K562 (cell line): ENCODE measurements around the gene NUBPL. TPM values are rescaled to one million over a fixed set of nuclear protein-coding genes. Genes with fewer than 3 reads are reported as not detected.

Experiments used
- ATAC-seq: fragments of 200-7000 bp; cut with Tn5 transposase; 3 replicates; pipeline ENCODE4 v1.9.1; 2020; ENCODE audit warnings: moderate library complexity
- BruUV-seq: library from RNA; stranded (reverse); fragments of 400-500 nt; replicated peaks from 2 replicates; lab custom pipeline; 2021; lab: Mats Ljungman, UMichigan
- CTCF ChIA-PET: fragments of 300-600 bp; formaldehyde crosslinking; extraction: SDS; loops from one replicate; lab custom pipeline; 2021; ENCODE audit warnings: low intra/inter-chr PET ratio; lab: Yijun Ruan, JAX
- POLR2A ChIA-PET: fragments of 300-600, 350-650 bp; sonication (Branson Sonifier 250); formaldehyde crosslinking; extraction: SDS; loops from one replicate; lab custom pipeline; 2021; ENCODE audit warnings: antibody characterized with exemption, inconsistent platforms; lab: Yijun Ruan, JAX
- DNase-seq, 4 experiments: peaks; one replicate each; pipeline versions ENCODE4 v3.0.0 to v3.0.0-alpha.2; 2011 to 2018; ENCODE audit warnings: low spot score in 3 of 4, mixed read lengths in 3 of 4; ENCODE audit errors: extremely low read depth in 1 of 4
- FAIRE-seq: peaks from 2 replicates; lab custom pipeline; 2011; peaks lifted over from hg19 to GRCh38; lab: Jason Lieb, UNC
- H2AFZ ChIP-seq: 2 replicates; pipeline ENCODE4 v1.6.0; 2011; ENCODE audit warnings: low read depth, low read length, control low read depth, inconsistent platforms
- H3K27ac ChIP-seq: fragments of 200-600 bp; 3 replicates; pipeline ENCODE4 v1.8.0; 2011; ENCODE audit warnings: low read depth, mild to moderate bottlenecking, control low read depth, inconsistent platforms, low read length, moderate library complexity, mixed read lengths; ENCODE audit errors: extremely low read depth
- H3K27me3 ChIP-seq, 2 experiments: fragments of 300-600 bp in 1 of 2; 2 replicates in 1 of 2; 3 replicates in 1 of 2; pipeline versions ENCODE4 v1.6.0 to v1.8.0; 2011; ENCODE audit warnings: inconsistent platforms in 2 of 2, low read length in 2 of 2, mild to moderate bottlenecking in 1 of 2, mixed read lengths in 1 of 2, moderate library complexity in 1 of 2; ENCODE audit not compliant: control insufficient read depth in 2 of 2, insufficient read depth in 2 of 2
- H3K36me3 ChIP-seq: fragments of 300-600 bp; 3 replicates; pipeline ENCODE4 v1.8.0; 2011; ENCODE audit warnings: mild to moderate bottlenecking, low read length, inconsistent platforms; ENCODE audit not compliant: control insufficient read depth, insufficient read depth
- H3K4me1 ChIP-seq, 2 experiments: fragments of 200-600 bp in 1 of 2; replicated peaks in 1 of 2; 2 replicates in 1 of 2; 3 replicates in 1 of 2; pipeline versions ENCODE4 v1.5.1 to v1.8.0; 2011; ENCODE audit warnings: inconsistent platforms in 2 of 2, low read length in 2 of 2, mild to moderate bottlenecking in 1 of 2, mixed read lengths in 1 of 2, moderate library complexity in 1 of 2; ENCODE audit not compliant: control insufficient read depth in 2 of 2, insufficient read depth in 2 of 2
- H3K4me2 ChIP-seq: 2 replicates; pipeline ENCODE4 v1.6.1; 2011; ENCODE audit warnings: low read length, control low read depth, inconsistent platforms, mixed read lengths; ENCODE audit not compliant: insufficient read depth
- H3K4me3 ChIP-seq: fragments of 200-600 bp; sonication (generic), shearing (Covaris generic); 2 replicates; pipeline ENCODE4 v1.5.1; 2016; ENCODE audit warnings: control low read depth, inconsistent platforms
- H3K79me2 ChIP-seq: fragments of 200-600 bp; 3 replicates; pipeline ENCODE4 v1.8.0; 2011; ENCODE audit warnings: low read length, inconsistent platforms; ENCODE audit not compliant: control insufficient read depth, insufficient read depth
- H3K9ac ChIP-seq, 2 experiments: 2 replicates each; pipeline versions ENCODE4 v1.6.0 to v1.6.1; 2011; ENCODE audit warnings: low read depth in 2 of 2, low read length in 2 of 2, control low read depth in 1 of 2, inconsistent platforms in 1 of 2, mild to moderate bottlenecking in 1 of 2, mixed read lengths in 1 of 2; ENCODE audit not compliant: insufficient read depth in 1 of 2
- H3K9me1 ChIP-seq: one replicate; pipeline ENCODE4 v1.6.0; 2011; ENCODE audit warnings: inconsistent platforms, mild to moderate bottlenecking, low read length, moderate library complexity; ENCODE audit not compliant: control insufficient read depth, insufficient read depth
- H3K9me3 ChIP-seq: replicated peaks from 2 replicates; pipeline ENCODE4 v1.5.1; 2011; ENCODE audit warnings: low read depth, low read length, inconsistent platforms; ENCODE audit not compliant: control insufficient read depth, insufficient read depth
- H4K20me1 ChIP-seq: replicated peaks from 2 replicates; pipeline ENCODE4 v1.6.1; 2011; ENCODE audit warnings: low read length, inconsistent platforms, mixed read lengths; ENCODE audit not compliant: control insufficient read depth, insufficient read depth
- CBX8 ChIP-seq: fragments of 200-600 bp; sonication (generic); IDR thresholded peaks from 2 replicates; pipeline ENCODE4 v1.6.1; 2012; ENCODE audit warnings: borderline replicate concordance, mixed run types, low read depth, mild to moderate bottlenecking, moderate library complexity, mixed read lengths, low read length, control low read depth, inconsistent platforms; ENCODE audit not compliant: poor library complexity, severe bottlenecking; ENCODE audit errors: extremely low read depth
- CREB3 ChIP-seq: fragments of 450-650 bp; conservative IDR thresholded peaks from 2 replicates; pipeline ENCODE4 v1.6.1; 2016; ENCODE audit warnings: missing genetic modification characterization, low read depth, mild to moderate bottlenecking, missing compliant biosample characterization, moderate library complexity
- DEAF1 ChIP-seq: fragments of 450-650 bp; formaldehyde crosslinking; IDR thresholded peaks from 2 replicates; pipeline ENCODE4 v1.4.0; 2020; ENCODE audit warnings: mild to moderate bottlenecking, moderate library complexity
- NELFE ChIP-seq: IDR thresholded peaks from 2 replicates; pipeline ENCODE4 v1.6.1; 2011; ENCODE audit warnings: mild to moderate bottlenecking; ENCODE audit not compliant: insufficient read depth, insufficient read length
- NFRKB ChIP-seq: fragments of 450-650 bp; IDR thresholded peaks from 2 replicates; pipeline ENCODE4 v1.6.1; 2016; ENCODE audit warnings: low read depth
- PTRF ChIP-seq: fragments of 450-650 bp; IDR thresholded peaks from 2 replicates; pipeline ENCODE4 v1.6.1; 2016; ENCODE audit warnings: mild to moderate bottlenecking, missing genetic modification characterization, missing compliant biosample characterization
- RBBP5 ChIP-seq: fragments of 200-600 bp; sonication (generic); IDR thresholded peaks from 2 replicates; pipeline ENCODE4 v1.6.1; 2012; ENCODE audit warnings: borderline replicate concordance, mild to moderate bottlenecking, low read length, control low read depth, inconsistent platforms; ENCODE audit not compliant: insufficient read depth, poor library complexity, severe bottlenecking
- SREBF2 ChIP-seq: sonication (generic); formaldehyde crosslinking; IDR thresholded peaks from 2 replicates; pipeline ENCODE4 v1.4.0; 2020; ENCODE audit warnings: mild to moderate bottlenecking, missing genetic modification reagents
- WGBS: fragments of 100-300 bp; shearing (Covaris generic); methylation state at CpG from one replicate; pipeline ENCODE4 v1.1.6; 2016; ENCODE audit warnings: low coverage, mixed read lengths; ENCODE audit not compliant: insufficient coverage; ENCODE audit errors: missing lambda C conversion rate; 5-methylcytosine and 5-hydroxymethylcytosine counted together
- in situ Hi-C: fragments of 300-500 bp; cut with MboI; formaldehyde crosslinking; loops from 4 replicates; pipeline ENCODE4 v1.15.0; 2018; ENCODE audit warnings: inconsistent platforms, mixed read lengths
- intact Hi-C: fragments of 100-400 bp; cut with micrococcal nuclease; formaldehyde crosslinking; loops from 2 replicates; pipeline ENCODE4 v1.14.2; 2022
- polyA plus RNA-seq, 8 experiments: library from polyadenylated mRNA; depleted of rRNA in 4 of 8; stranded (reverse) in 5 of 8; unstranded in 3 of 8; fragments of >200 nt; fragmentation: Nextera tagmentation in 2 of 8; fragmentation: Illumina TruSeq in 1 of 8; extraction: Ambion mirVana in 2 of 8; extraction: Trizol in 1 of 8; gene quantifications; 2 replicates each; pipeline versions ENCODE4 v1.2.1 to v1.2.3, GENCODE V29; 2011 to 2014; ENCODE audit warnings: inconsistent platforms in 1 of 8, missing spikeins in 1 of 8
- total RNA-seq, 7 experiments: library from RNA; depleted of rRNA in 6 of 7; stranded (reverse); fragments of >200 nt in 6 of 7; fragmentation: Illumina TruSeq in 2 of 7; extraction: Trizol in 2 of 7; gene quantifications; 2 replicates each; pipeline versions ENCODE4 v1.2.1 to v1.2.3, GENCODE V29; 2011 to 2021; ENCODE audit warnings: low replicate concordance in 1 of 7
- TF ChIP-seq, protein P1 (sequence below): fragments of 250-450 bp; sonication (Bioruptor Pico); IDR thresholded peaks from 2 replicates; pipeline ENCODE4 v1.5.0; 2021; ENCODE audit warnings: mild to moderate bottlenecking, moderate library complexity
- TF ChIP-seq, protein P2 (sequence below): sonication (generic); formaldehyde crosslinking; IDR thresholded peaks from 2 replicates; pipeline ENCODE4 v1.8.1; 2023; ENCODE audit warnings: missing genetic modification reagents, mild to moderate bottlenecking, borderline replicate concordance

NUBPL gene
- total and polyA plus RNA-seq, 9 of the 15 experiments (the other 6 are each of a cell fraction or from before 2014, with no cell fraction given), result 3.2 to 8.7 (median 6.1) TPM

- ChIA-PET POLR2A (no interaction called here), CTCF (no interaction called here)
- no peak for ATAC-seq
- no peaks in the 10 kb centered on the region for H3K36me3 ChIP-seq
- no peak overlapping the region for H3K4me2 ChIP-seq
- intact Hi-C loops (no loop called here), in situ Hi-C loops (no loop called here)
- no peak overlapping the region for H2AFZ ChIP-seq
- no peak for DNase-seq
- H3K27ac ChIP-seq, result no peak overlapping the region
- H3K27me3 ChIP-seq, result no peaks in the 10 kb centered on the region
- WGBS, result 58% methylated on average over 2 of the region's 2 CpGs
- H4K20me1 ChIP-seq, result no peaks in the 10 kb centered on the region
- H3K79me2 ChIP-seq, result no peaks in the 10 kb centered on the region
- FAIRE-seq, result no peak
- no peak overlapping the region for H3K4me3 ChIP-seq
- H3K9me1 ChIP-seq, result no peaks in the 10 kb centered on the region
- H3K4me1 ChIP-seq, result no peaks in the 10 kb centered on the region
- H3K9ac ChIP-seq, result no peak overlapping the region
- no peaks in the 10 kb centered on the region for H3K9me3 ChIP-seq
- BruUV-seq, result no TSS peak
- no peak for TF ChIP-seq CBX8
- TF ChIP-seq, protein P1, sequence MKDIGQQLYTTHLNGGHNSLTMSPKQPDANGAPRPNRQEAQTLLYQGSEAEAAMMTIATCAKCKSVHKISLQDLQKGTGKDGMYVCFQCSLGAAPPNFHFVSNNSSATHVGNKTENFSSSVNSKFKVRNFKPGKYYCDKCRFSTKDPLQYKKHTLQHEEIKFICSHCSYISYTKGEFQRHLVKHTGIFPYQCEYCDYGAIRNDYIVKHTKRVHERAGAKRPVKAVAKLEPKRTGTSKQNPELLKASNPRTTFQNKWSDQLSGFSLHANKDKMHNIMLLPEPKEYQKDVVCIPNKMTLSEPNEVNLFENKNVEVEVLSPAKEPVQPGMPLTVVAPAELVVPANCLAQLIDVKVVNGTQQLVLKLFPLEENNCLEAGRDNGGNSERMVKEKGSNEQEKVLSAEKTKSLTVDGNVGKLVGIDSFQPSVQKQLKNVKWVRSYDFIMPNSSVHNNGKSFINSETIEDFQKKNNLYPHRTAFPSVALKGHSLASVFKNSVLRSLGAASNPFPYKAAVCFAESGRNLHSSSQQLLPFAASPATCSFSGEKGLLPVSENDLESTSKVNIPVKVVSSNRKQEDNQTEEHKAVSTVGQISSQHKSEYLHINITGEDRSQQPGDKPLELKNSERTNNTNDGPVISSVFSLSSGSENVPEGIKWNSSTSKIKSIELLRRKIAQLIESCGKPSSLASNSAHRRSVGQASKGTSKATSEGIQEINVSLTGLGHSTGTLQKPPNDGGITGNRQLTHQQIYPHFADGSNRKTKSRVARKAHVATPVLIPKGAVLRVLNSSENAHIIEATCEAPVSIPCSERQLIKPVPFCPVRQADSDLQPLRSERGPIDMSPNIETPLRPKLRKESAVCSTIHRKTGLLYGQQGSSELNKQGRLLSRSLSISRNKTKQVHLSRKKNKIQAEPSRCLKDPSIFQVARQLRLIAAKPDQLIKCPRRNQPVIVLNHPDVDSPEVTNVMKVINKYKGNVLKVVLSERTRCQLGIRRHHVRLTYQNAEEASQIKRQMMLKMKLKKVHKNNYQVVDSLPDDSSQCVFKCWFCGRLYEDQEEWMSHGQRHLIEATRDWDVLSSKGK (CRISPR knock-in tag), result no peak
- TF ChIP-seq SREBF2, result no peak
- no peak for TF ChIP-seq DEAF1 (CRISPR knock-in tag)
- TF ChIP-seq NFRKB, result no peak
- TF ChIP-seq, protein P2, sequence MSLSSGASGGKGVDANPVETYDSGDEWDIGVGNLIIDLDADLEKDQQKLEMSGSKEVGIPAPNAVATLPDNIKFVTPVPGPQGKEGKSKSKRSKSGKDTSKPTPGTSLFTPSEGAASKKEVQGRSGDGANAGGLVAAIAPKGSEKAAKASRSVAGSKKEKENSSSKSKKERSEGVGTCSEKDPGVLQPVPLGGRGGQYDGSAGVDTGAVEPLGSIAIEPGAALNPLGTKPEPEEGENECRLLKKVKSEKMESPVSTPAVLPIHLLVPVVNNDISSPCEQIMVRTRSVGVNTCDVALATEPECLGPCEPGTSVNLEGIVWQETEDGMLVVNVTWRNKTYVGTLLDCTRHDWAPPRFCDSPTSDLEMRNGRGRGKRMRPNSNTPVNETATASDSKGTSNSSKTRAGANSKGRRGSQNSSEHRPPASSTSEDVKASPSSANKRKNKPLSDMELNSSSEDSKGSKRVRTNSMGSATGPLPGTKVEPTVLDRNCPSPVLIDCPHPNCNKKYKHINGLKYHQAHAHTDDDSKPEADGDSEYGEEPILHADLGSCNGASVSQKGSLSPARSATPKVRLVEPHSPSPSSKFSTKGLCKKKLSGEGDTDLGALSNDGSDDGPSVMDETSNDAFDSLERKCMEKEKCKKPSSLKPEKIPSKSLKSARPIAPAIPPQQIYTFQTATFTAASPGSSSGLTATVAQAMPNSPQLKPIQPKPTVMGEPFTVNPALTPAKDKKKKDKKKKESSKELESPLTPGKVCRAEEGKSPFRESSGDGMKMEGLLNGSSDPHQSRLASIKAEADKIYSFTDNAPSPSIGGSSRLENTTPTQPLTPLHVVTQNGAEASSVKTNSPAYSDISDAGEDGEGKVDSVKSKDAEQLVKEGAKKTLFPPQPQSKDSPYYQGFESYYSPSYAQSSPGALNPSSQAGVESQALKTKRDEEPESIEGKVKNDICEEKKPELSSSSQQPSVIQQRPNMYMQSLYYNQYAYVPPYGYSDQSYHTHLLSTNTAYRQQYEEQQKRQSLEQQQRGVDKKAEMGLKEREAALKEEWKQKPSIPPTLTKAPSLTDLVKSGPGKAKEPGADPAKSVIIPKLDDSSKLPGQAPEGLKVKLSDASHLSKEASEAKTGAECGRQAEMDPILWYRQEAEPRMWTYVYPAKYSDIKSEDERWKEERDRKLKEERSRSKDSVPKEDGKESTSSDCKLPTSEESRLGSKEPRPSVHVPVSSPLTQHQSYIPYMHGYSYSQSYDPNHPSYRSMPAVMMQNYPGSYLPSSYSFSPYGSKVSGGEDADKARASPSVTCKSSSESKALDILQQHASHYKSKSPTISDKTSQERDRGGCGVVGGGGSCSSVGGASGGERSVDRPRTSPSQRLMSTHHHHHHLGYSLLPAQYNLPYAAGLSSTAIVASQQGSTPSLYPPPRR, result no peak
- no peak for TF ChIP-seq RBBP5
- TF ChIP-seq PTRF, result no peak
- TF ChIP-seq CREB3 (tag), result no peak
- TF ChIP-seq NELFE, result no peak
These were observed 6.5 kb downstream of the NUBPL start for GRCh38 chr14:31567655-31568054.
